CD4-positive, alpha-beta T cell treated with Interleukin-15 for 1 hour (primary cell): ENCODE results near the gene MAPK6.

ENCODE experiments used
- DNase-seq: peaks from one replicate; pipeline ENCODE4 v3.0.0-alpha.2; 2020

Gene MAPK6

GRCh38 chr15:52109559-52110451, 90.8 kb downstream of the MAPK6 start:
- DNase-seq: no peak

GRCh38 chr15:52111517-52112202, 92.6 kb downstream of the MAPK6 start:
- no peak for DNase-seq

- DNase-seq: peak; percentile 26
Measured at GRCh38 chr15:52112203-52112750, 93.3 kb downstream of the MAPK6 start.

GRCh38 chr15:52113235-52113634, 94.2 kb downstream of the MAPK6 start:
- DNase-seq: no peak

- no peak for DNase-seq
Measured at GRCh38 chr15:52113708-52114107, 94.7 kb downstream of the MAPK6 start.

- DNase-seq: no peak
Measured at GRCh38 chr15:52114261-52115055, 95.4 kb downstream of the MAPK6 start.

GRCh38 chr15:52115598-52116427, 96.8 kb downstream of the MAPK6 start:
- no peak for DNase-seq
